Measurements from ENCODE around the gene NFIC. TPM values are rescaled to one million over a fixed set of nuclear protein-coding genes. Genes with fewer than 3 reads are reported as not detected.

NFIC gene
- total RNA-seq, 1 donor from 2014 or later, result 38.3 TPM

DNA sequence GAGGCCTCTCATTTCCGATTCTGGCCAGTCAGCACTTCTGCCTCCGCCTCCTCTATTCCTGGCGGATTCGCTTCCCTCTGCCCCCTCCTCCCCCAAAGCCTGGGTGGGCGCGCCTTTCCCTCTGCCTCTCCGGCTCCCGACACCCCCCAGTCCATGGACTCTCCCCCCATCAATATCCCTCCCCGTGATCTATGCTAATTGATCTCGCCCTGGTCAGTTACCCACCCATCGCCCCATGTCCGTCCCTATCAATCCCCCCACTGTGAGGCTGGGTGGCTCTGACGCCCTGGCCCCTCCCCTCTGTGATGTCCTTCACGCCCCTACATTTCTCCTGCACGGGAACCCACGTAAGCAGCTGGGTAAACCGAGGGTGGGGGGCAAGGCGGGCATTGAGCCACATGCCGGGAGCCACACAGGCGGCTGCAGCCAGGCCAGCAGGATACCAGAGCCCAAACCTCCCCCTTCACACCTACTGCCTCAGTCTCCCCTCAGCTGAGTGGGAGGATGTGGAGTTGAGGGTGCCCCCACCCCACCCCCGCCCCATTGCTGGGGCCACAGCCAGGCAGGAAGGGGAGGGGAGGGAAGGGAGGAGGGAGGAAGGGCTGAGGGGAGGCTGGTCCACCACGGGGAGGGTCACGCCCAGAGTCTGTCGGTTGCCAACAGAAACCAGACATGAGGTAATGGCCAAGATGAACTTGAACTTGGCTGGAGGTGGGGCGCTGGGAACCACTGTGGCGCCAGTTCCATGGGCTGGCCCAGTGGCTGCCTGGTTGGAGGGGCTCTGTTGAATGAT, 92.9 kb downstream of the NFIC start:
- H3K4me3 ChIP-seq (ENCODE audit: insufficient read depth, low read depth, low read length), result no peak overlapping the region
- peak; percentile 96 for DNase-seq (ENCODE audit: low read depth)
- H3K27me3 Mint-ChIP-seq (ENCODE audit: low read depth, unreplicated experiment), result no peaks in the 10 kb centered on the region

GRCh38 chr19:3459965-3460582, 93.7 kb downstream of the NFIC start:
- Histone ChIP-seq H3K79me2 (ENCODE audit: insufficient read depth, low read length) (peaks cover 11% of the 10 kb centered on the region), H4K20me1 (ENCODE audit: insufficient read depth, low read length) (peaks cover 3% of the 10 kb centered on the region), H3K36me3 (ENCODE audit: insufficient read depth, low read length) (peaks cover 8% of the 10 kb centered on the region), H3K4me2 (ENCODE audit: low read length) (peak overlapping the region; percentile 83), H3K4me3 (ENCODE audit: insufficient read depth, low read depth, low read length) (no peak overlapping the region), H3K9ac (ENCODE audit: low read length) (peak overlapping the region; percentile 91), H3K4me1 (ENCODE audit: insufficient read depth, low read length) (peaks cover 32% of the 10 kb centered on the region), H3K27me3 (ENCODE audit: insufficient read depth, low read length) (no peaks in the 10 kb centered on the region), H3K27ac (ENCODE audit: low read depth, low read length) (peak overlapping the region; percentile 95), H3K9me3 (ENCODE audit: insufficient read depth, low read depth, low read length) (no peaks in the 10 kb centered on the region), H2AFZ (ENCODE audit: low read depth, low read length) (no peak overlapping the region)
- no peaks in the 10 kb centered on the region for H3K9me3 Mint-ChIP-seq (ENCODE audit: unreplicated experiment)
- peak overlapping the region; percentile 96 for H3K27ac Mint-ChIP-seq (ENCODE audit: unreplicated experiment)
- TF ChIP-seq, protein P1, sequence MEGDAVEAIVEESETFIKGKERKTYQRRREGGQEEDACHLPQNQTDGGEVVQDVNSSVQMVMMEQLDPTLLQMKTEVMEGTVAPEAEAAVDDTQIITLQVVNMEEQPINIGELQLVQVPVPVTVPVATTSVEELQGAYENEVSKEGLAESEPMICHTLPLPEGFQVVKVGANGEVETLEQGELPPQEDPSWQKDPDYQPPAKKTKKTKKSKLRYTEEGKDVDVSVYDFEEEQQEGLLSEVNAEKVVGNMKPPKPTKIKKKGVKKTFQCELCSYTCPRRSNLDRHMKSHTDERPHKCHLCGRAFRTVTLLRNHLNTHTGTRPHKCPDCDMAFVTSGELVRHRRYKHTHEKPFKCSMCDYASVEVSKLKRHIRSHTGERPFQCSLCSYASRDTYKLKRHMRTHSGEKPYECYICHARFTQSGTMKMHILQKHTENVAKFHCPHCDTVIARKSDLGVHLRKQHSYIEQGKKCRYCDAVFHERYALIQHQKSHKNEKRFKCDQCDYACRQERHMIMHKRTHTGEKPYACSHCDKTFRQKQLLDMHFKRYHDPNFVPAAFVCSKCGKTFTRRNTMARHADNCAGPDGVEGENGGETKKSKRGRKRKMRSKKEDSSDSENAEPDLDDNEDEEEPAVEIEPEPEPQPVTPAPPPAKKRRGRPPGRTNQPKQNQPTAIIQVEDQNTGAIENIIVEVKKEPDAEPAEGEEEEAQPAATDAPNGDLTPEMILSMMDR (IDR thresholded peaks at IDR 0.05; ENCODE audit: insufficient read depth, low read depth, low read length), result no peak
- TF ChIP-seq EZH2 (IDR thresholded peaks at IDR 0.05; ENCODE audit: insufficient read depth, low read length), result no peak
- DNase-seq (ENCODE audit: low read depth) (no peak), FAIRE-seq (no peak)
- peak overlapping the region; percentile 60 for H3K4me3 Mint-ChIP-seq (ENCODE audit: unreplicated experiment)
- H3K4me1 Mint-ChIP-seq (ENCODE audit: low read depth, unreplicated experiment), result peaks cover 11% of the 10 kb centered on the region
- H3K27me3 Mint-ChIP-seq (ENCODE audit: low read depth, unreplicated experiment), result no peaks in the 10 kb centered on the region
- H3K36me3 Mint-ChIP-seq (ENCODE audit: low read depth, unreplicated experiment), result peaks cover 4% of the 10 kb centered on the region

More for the DNA sequence above, 92.9 kb downstream of the NFIC start:
- Mint-ChIP-seq H3K27ac (ENCODE audit: unreplicated experiment) (peak overlapping the region; percentile 96), H3K4me3 (ENCODE audit: unreplicated experiment) (no peak overlapping the region), H3K4me1 (ENCODE audit: low read depth, unreplicated experiment) (peaks cover 9% of the 10 kb centered on the region), H3K36me3 (ENCODE audit: low read depth, unreplicated experiment) (peaks cover 4% of the 10 kb centered on the region), H3K9me3 (ENCODE audit: unreplicated experiment) (no peaks in the 10 kb centered on the region)
- peak overlapping the region; percentile 91 for H3K9ac ChIP-seq (ENCODE audit: low read length)
- peak overlapping the region; percentile 60 for H2AFZ ChIP-seq (ENCODE audit: low read depth, low read length)
- H3K4me2 ChIP-seq (ENCODE audit: low read length), result peak overlapping the region; percentile 83
- H3K36me3 ChIP-seq (ENCODE audit: insufficient read depth, low read length), result peaks cover 12% of the 10 kb centered on the region
- peaks cover 15% of the 10 kb centered on the region for H3K79me2 ChIP-seq (ENCODE audit: insufficient read depth, low read length)
- FAIRE-seq, result peak; percentile 94
- H3K9me3 ChIP-seq (ENCODE audit: insufficient read depth, low read depth, low read length), result no peaks in the 10 kb centered on the region
- no peaks in the 10 kb centered on the region for H3K27me3 ChIP-seq (ENCODE audit: insufficient read depth, low read length)
- H3K27ac ChIP-seq (ENCODE audit: low read depth, low read length), result peak overlapping the region; percentile 95
- H4K20me1 ChIP-seq (ENCODE audit: insufficient read depth, low read length), result peaks cover 9% of the 10 kb centered on the region
- H3K4me1 ChIP-seq (ENCODE audit: insufficient read depth, low read length), result peaks cover 32% of the 10 kb centered on the region
- TF ChIP-seq, protein P1 (IDR thresholded peaks at IDR 0.05; ENCODE audit: insufficient read depth, low read depth, low read length), result no peak
- no peak for TF ChIP-seq EZH2 (IDR thresholded peaks at IDR 0.05; ENCODE audit: insufficient read depth, low read length)

Data from astrocyte (in vitro differentiated cells and primary cell).